AG04449 (cell line): ENCODE data around the gene DLX2.
A peak's percentile ranks its signal among the peaks of the same experiment; 100 is the strongest.

ENCODE experiments used
- CTCF ChIA-PET: fragments of 350-600 bp; formaldehyde crosslinking; extraction: SDS; loops from one replicate; lab custom pipeline; 2021; ENCODE audit warnings: antibody characterized with exemption; lab: Yijun Ruan, JAX
- POLR2A ChIA-PET: fragments of 400-600, 350-600 bp; formaldehyde crosslinking; extraction: SDS; loops from one replicate; lab custom pipeline; 2020; ENCODE audit warnings: antibody characterized with exemption, inconsistent platforms; lab: Yijun Ruan, JAX
- DNase-seq: peaks from one replicate; pipeline ENCODE4 v3.0.0-alpha.2; 2010; ENCODE audit warnings: low read depth, low spot score
- H3K4me3 ChIP-seq: 2 replicates; pipeline ENCODE4 v1.5.1; 2011; ENCODE audit warnings: low read depth, mild to moderate bottlenecking, control low read depth, low read length
- CTCF ChIP-seq: IDR thresholded peaks from one replicate; pipeline ENCODE4 v1.5.1; 2011; ENCODE audit warnings: mild to moderate bottlenecking, moderate library complexity, low read length, control low read depth, inconsistent platforms; ENCODE audit not compliant: insufficient read depth; ENCODE audit errors: missing control alignments

DLX2 gene

GRCh38 chr2:172093416-172094293, 9.0 kb downstream of the DLX2 start:
- ChIA-PET POLR2A (interaction anchor here (4.7 kb wide), 1 partner anchor 7 kb away, joined by 52 read pairs; the partner anchor contains the start of gene DLX1), CTCF (interaction anchor here (0.8 to 1.5 kb wide), 3 partner anchors 10 to 389 kb away, joined by 3 to 4 read pairs (median 3); no protein-coding TSS in a partner anchor)
- DNase-seq, result no peak
- TF ChIP-seq CTCF, result no peak
- H3K4me3 ChIP-seq, result peak overlapping the region; percentile 66

- POLR2A ChIA-PET, result no interaction called here
- H3K4me3 ChIP-seq, result peak overlapping the region; percentile 26
- CTCF ChIA-PET, result interaction anchor here (0.8 to 1.8 kb wide), 4 partner anchors 10 to 389 kb away, joined by 3 to 11 read pairs (median 4); partner anchors contain the start of gene DLX2
- no peak for TF ChIP-seq CTCF
- DNase-seq, result no peak
These were observed 9.8 kb downstream of the DLX2 start for GRCh38 chr2:172092716-172093415.

GRCh38 chr2:172091761-172092566, 10.7 kb downstream of the DLX2 start:
- DNase-seq, result no peak
- H3K4me3 ChIP-seq, result no peak overlapping the region
- POLR2A ChIA-PET, result interaction anchor here (0.6 kb wide), 1 partner anchor 9 kb away, joined by 3 read pairs; no protein-coding TSS in a partner anchor
- no peak for TF ChIP-seq CTCF
- CTCF ChIA-PET, result interaction anchor here (0.9 to 1.8 kb wide), 4 partner anchors 11 to 281 kb away, joined by 3 to 11 read pairs (median 4); partner anchors contain the start of gene DLX2

- no peak for TF ChIP-seq CTCF
- CTCF ChIA-PET, result interaction anchor here (1.2 to 1.8 kb wide), 2 partner anchors 11 to 279 kb away, joined by 5 to 11 read pairs; partner anchors contain the start of gene DLX2
- DNase-seq, result no peak
- POLR2A ChIA-PET, result interaction anchor here (0.6 to 1.7 kb wide), 2 partner anchors 9 to 11 kb away, joined by 3 to 4 read pairs; no protein-coding TSS in a partner anchor
- no peak overlapping the region for H3K4me3 ChIP-seq
These were observed 11.6 kb downstream of the DLX2 start for GRCh38 chr2:172091000-172091641.

GRCh38 chr2:172090044-172090961, 12.4 kb downstream of the DLX2 start:
- no peak for TF ChIP-seq CTCF
- H3K4me3 ChIP-seq, result no peak overlapping the region
- DNase-seq, result no peak
- CTCF ChIA-PET, result interaction anchor here (1.2 kb wide), 1 partner anchor 279 kb away, joined by 5 read pairs; no protein-coding TSS in a partner anchor
- POLR2A ChIA-PET, result interaction anchor here (0.6 to 1.7 kb wide), 2 partner anchors 10 to 11 kb away, joined by 3 to 4 read pairs; no protein-coding TSS in a partner anchor
